GM19452 (cell line): ENCODE measurements around the gene ASXL2.
"Not testable (repeated sequence)": the region's sequence is repeated elsewhere in the genome, so short reads cannot be mapped to it uniquely, and the experiment has no call there.

Source experiments
- ATAC-seq: cut with Tn5 transposase; IDR thresholded peaks from one replicate; pipeline ENCODE4 v1.9.1; 2021; ENCODE audit not compliant: unreplicated experiment

Gene ASXL2

GRCh38 chr2:25838152-25838756 is 40.0 kb downstream of the ASXL2 start:
- no peak for ATAC-seq

- ATAC-seq: no peak
Measured at GRCh38 chr2:25835906-25836305, 42.4 kb downstream of the ASXL2 start.

- no peak for ATAC-seq
Measured at GRCh38 chr2:25833566-25833965, 44.7 kb downstream of the ASXL2 start.

- ATAC-seq: no peak
Measured at GRCh38 chr2:25832897-25833296, 45.4 kb downstream of the ASXL2 start.

GRCh38 chr2:25831746-25832449 is 46.4 kb downstream of the ASXL2 start:
- ATAC-seq: no peak

- ATAC-seq: no peak
Measured at GRCh38 chr2:25829828-25830227, 48.5 kb downstream of the ASXL2 start.

- no peak for ATAC-seq
Measured at GRCh38 chr2:25829377-25829704, 48.9 kb downstream of the ASXL2 start.

GRCh38 chr2:25828532-25829376 is 49.5 kb downstream of the ASXL2 start:
- not testable (repeated sequence) for ATAC-seq

GRCh38 chr2:25825238-25825637 is 53.0 kb downstream of the ASXL2 start:
- no peak for ATAC-seq

GRCh38 chr2:25824718-25825117 is 53.6 kb downstream of the ASXL2 start:
- no peak for ATAC-seq

- ATAC-seq: no peak
Measured at GRCh38 chr2:25824216-25824615, 54.1 kb downstream of the ASXL2 start.

GRCh38 chr2:25822190-25823117 is 55.8 kb downstream of the ASXL2 start:
- ATAC-seq: no peak

- ATAC-seq: no peak
Measured at GRCh38 chr2:25821225-25822056, 56.8 kb downstream of the ASXL2 start.

- no peak for ATAC-seq
Measured at GRCh38 chr2:25819597-25820039, 58.7 kb downstream of the ASXL2 start.

- ATAC-seq: no peak
Measured at GRCh38 chr2:25817630-25818029, 60.7 kb downstream of the ASXL2 start.

- no peak for ATAC-seq
Measured at GRCh38 chr2:25817006-25817405, 61.3 kb downstream of the ASXL2 start.

- ATAC-seq: no peak
Measured at GRCh38 chr2:25816249-25816648, 62.0 kb downstream of the ASXL2 start.

GRCh38 chr2:25814681-25815080 is 63.6 kb downstream of the ASXL2 start:
- ATAC-seq: no peak

- no peak for ATAC-seq
Measured at GRCh38 chr2:25810428-25810827, 67.9 kb downstream of the ASXL2 start.

GRCh38 chr2:25809646-25810045 is 68.6 kb downstream of the ASXL2 start:
- ATAC-seq: no peak
